ENCODE results near the gene TFCP2L1. TPM values are rescaled to one million over a fixed set of nuclear protein-coding genes. Genes with fewer than 3 reads are reported as not detected.
"Not testable (repeated sequence)": the region's sequence is repeated elsewhere in the genome, so short reads cannot be mapped to it uniquely, and the experiment has no call there.

The TFCP2L1 gene, protein sequence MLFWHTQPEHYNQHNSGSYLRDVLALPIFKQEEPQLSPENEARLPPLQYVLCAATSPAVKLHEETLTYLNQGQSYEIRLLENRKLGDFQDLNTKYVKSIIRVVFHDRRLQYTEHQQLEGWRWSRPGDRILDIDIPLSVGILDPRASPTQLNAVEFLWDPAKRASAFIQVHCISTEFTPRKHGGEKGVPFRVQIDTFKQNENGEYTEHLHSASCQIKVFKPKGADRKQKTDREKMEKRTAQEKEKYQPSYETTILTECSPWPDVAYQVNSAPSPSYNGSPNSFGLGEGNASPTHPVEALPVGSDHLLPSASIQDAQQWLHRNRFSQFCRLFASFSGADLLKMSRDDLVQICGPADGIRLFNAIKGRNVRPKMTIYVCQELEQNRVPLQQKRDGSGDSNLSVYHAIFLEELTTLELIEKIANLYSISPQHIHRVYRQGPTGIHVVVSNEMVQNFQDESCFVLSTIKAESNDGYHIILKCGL
- total RNA-seq = under 1 TPM in 1 of 2 donors, not detected in 1; 0.03 TPM

DNA sequence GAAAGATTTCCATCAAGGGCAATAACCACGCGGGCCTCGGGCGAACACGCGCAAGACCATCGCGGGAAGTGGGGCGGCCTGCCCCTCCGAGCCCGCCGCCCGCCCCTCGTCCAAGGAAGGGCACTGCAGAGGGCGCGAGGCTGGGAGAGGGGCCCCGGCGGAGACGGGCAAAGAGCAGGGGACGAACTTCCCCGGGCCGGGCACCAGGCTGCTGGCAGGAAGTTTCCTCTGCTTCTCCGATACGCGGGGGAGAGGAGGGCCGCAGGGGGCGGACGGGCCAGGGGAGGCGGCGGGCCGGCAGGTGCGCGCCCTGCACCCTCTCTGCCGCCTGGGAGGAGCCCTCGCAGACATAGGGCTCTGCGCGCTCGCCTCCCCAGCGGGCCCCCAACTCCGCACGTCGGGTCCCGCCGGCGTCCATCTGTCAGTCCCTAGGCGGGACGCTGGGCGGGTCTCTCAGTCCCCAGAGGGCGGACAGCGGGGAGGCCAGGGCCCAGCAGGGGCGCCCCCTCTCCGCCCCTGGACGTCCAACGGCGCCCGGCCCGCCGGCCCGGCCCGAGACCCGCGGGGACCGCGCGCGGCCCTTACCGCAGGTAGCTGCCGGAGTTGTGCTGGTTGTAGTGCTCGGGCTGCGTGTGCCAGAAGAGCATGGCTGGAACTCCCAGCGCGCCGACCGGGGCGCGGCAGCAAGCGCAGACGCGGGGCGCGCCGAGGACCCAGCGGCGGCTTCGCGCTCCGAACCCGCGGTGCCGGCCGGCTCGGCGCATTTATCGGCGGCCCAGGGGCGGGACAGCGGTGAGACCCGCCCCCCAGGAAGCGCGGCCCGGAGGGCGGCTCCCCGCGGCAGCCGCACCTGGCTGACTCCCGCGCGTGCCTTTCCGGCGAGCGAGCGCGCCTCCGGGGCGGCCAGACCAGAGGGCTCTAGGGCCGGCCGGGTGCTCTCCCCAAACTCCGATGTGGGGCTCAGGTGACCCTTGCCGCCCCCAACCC, at the start of gene TFCP2L1:
Gene TFCP2L1, minus strand, starts transcription at position 740 of the 987 bp plus-strand sequence. Its CDS starts 93 bp downstream, at position 647.
- Mint-ChIP-seq H3K9me3 (no peaks in the 10 kb centered on the region), H3K27ac (no peak within 1 kb of the TSS), H3K4me1 (no peaks in the 10 kb centered on the region), H3K4me3 (peak within 1 kb of the TSS; percentile 63), H3K27me3 (peaks cover 35% of the 10 kb centered on the region), H3K36me3 (ENCODE audit: low read depth) (no peaks in the 10 kb centered on the region)
- ATAC-seq (replicated peaks) = peak; percentile 45

DNA sequence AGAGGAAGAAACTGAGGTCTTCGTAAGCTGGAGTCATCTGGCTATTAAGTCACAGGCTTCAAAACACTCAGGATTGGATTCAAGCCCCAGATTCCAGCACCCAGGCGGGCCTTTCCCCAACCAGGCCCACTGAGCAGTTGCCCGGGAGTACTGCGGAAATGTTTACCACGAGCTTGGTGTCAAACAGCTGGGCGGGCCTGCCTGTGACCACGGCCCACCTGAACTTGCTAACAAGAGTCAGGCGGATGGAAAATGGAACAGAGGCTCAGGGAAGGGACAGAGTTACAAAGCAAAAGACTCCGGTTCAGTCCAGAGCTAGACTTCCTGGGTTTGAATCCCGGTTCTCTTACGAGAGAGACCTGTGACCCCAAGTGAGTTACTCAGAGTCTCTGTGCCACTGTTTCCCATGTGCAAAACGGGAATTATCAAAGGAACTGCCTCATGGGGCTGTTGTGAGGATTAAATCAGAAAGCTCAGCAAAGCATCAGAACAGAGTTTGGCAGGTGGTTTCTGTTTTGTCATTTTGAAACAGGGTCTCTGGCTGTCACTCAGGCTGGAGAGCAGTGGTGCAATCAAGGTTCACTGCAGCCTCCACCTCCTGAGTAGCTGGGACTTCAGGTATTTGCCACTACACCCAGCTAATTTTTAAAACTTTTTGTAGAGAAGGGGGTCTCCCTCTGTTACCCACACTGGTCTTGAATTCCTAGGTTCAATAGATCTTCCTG, 49.0 kb upstream of the TFCP2L1 start:
- H3K4me3 Mint-ChIP-seq = no peak overlapping the region
- ATAC-seq (replicated peaks) = peak; percentile 42
- H3K27me3 Mint-ChIP-seq = peaks cover 5% of the 10 kb centered on the region
- no peaks in the 10 kb centered on the region for H3K9me3 Mint-ChIP-seq
- H3K36me3 Mint-ChIP-seq (ENCODE audit: low read depth) = peaks cover 17% of the 10 kb centered on the region
- no peaks in the 10 kb centered on the region for H3K4me1 Mint-ChIP-seq
- no peak overlapping the region for H3K27ac Mint-ChIP-seq

DNA sequence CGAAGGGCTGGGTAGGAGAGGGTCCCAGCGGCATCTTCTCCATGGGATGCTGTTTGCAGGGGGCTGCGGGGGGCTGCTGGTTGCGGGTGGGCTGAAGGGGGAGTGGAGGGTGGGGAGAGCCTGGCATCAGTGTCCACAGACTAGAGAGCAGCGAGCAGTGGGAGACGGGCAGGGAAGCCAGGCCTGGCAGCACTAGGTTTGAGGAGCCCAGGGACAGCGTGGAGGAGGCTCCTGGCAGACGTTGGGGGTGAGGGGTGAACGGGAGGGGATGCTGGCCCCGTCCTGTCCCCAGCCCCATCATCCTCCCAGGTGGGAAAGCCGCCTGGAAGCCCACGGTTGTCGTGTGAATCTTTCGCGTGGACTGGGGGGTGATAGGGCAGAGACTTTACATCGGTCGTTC, 48.2 kb upstream of the TFCP2L1 start:
- Mint-ChIP-seq H3K36me3 (ENCODE audit: low read depth) (peaks cover 9% of the 10 kb centered on the region), H3K27ac (no peak overlapping the region), H3K4me3 (no peak overlapping the region), H3K9me3 (no peaks in the 10 kb centered on the region), H3K27me3 (peaks cover 5% of the 10 kb centered on the region), H3K4me1 (no peaks in the 10 kb centered on the region)
- ATAC-seq (replicated peaks) = no peak

DNA sequence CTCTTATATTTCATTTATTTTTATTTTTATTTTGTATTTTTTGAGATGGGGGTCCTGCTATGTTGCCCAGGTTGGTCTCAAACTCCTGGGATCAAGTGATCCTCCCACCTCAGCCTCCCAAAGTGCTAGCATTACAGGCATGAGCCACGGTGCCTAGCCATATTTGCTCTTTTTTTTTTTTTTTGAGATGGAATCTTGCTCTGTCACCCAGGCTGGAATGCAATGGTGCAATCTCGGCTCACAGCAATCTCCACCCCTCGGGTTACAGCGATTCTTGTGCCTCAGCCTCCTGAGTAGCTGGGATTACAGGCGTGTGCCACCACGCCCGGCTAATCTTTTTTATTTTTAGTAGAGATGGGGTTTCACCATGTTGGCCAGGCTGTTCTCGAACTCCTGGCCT, 46.3 kb upstream of the TFCP2L1 start:
- not testable (repeated sequence) for H3K4me3 Mint-ChIP-seq; ATAC-seq (replicated peaks); H3K9me3 Mint-ChIP-seq

DNA sequence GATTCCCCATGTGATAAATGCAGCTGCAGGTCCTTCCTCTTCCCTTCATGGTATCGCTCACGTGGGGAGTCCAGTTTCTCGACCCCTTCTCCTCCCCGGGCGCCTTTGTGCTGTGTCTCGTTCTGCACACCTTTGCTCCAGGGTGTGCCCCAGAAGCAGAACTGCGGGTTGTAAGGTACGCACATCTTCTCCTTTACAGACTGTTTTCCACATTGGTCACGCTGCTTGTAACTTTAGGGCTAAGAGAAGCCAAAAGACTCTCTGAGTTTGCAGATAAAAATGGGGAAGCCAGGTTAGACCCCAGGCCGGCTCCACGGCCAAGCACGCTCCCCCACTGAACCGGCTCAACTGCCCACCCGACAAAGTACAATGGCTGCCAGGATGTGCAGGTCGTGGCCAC, 45.9 kb upstream of the TFCP2L1 start:
- no peaks in the 10 kb centered on the region for H3K9me3 Mint-ChIP-seq
- peaks cover 11% of the 10 kb centered on the region for H3K27me3 Mint-ChIP-seq
- H3K27ac Mint-ChIP-seq = no peak overlapping the region
- no peaks in the 10 kb centered on the region for H3K4me1 Mint-ChIP-seq
- no peak overlapping the region for H3K4me3 Mint-ChIP-seq
- H3K36me3 Mint-ChIP-seq (ENCODE audit: low read depth) = no peaks in the 10 kb centered on the region
- ATAC-seq (replicated peaks) = no peak

More for the DNA sequence above, 46.3 kb upstream of the TFCP2L1 start:
- H3K27me3 Mint-ChIP-seq; H3K27ac Mint-ChIP-seq; H3K36me3 Mint-ChIP-seq (ENCODE audit: low read depth); H3K4me1 Mint-ChIP-seq: not testable (repeated sequence)

DNA sequence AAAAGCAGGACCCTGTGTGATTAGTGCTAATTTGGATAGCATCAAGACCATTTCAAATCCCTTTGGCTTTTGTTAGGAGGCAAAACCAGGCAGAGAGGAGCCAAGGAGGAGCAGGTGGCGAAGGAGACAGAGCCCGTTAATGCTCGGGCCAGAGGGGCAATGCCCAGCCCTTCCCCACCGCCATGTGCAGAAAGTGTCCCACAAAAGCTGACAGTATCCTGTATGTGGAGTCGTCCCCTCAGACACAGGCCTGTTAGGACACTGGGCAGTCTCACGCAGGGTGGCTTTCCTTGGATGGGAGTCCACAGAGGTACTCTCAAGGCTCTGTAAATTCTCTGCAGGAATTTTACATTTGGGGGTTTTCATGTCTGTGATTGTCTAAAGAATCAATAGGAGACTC, 44.8 kb upstream of the TFCP2L1 start:
- H3K9me3 Mint-ChIP-seq = no peaks in the 10 kb centered on the region
- H3K4me3 Mint-ChIP-seq = no peak overlapping the region
- H3K36me3 Mint-ChIP-seq (ENCODE audit: low read depth) = no peaks in the 10 kb centered on the region
- H3K27me3 Mint-ChIP-seq = peaks cover 12% of the 10 kb centered on the region
- no peak for ATAC-seq (replicated peaks)
- no peak overlapping the region for H3K27ac Mint-ChIP-seq
- H3K4me1 Mint-ChIP-seq = no peaks in the 10 kb centered on the region

DNA sequence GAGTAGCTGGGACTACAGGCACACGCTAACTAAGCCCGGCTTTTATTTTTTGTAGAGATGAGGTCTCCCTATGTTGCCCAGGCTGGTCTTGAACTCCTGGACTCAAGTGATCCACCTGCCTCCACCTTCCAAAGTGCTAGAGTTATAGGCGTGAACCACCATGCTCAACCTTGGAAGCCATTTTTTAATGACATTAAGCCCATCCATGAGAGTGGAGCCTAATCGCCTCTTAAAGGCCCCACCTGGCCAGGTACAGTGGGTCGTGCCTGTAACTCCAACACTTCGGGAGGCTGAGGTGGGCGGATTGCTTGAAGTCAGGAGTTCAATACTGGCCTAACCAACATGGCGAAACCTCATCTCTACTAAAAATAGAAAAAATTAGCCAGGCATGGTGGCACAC, 41.6 kb upstream of the TFCP2L1 start:
- Mint-ChIP-seq H3K4me3 (no peak overlapping the region), H3K27me3 (peaks cover 14% of the 10 kb centered on the region), H3K36me3 (ENCODE audit: low read depth) (no peaks in the 10 kb centered on the region), H3K27ac (no peak overlapping the region), H3K4me1 (no peaks in the 10 kb centered on the region), H3K9me3 (no peaks in the 10 kb centered on the region)
- no peak for ATAC-seq (replicated peaks)

DNA sequence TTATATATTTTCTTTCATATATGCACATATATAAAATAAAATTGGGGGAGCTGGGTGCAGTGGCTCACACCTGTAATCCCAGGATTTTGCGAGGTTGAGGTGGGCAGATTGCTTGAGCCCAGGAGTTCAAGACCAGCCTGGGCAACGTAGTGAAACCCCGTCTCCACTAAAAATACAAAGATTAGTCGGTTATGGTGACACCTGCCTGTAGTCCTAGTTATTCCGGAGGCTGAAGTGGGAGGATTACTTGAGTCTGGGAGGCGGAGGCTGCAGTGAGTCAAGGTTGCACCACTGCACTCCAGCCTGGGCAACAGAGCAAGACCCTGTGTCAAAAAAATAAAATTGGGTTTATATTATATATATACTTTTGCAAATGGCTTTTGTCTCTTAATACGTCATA, 39.6 kb upstream of the TFCP2L1 start:
- Mint-ChIP-seq H3K4me1 (no peaks in the 10 kb centered on the region), H3K36me3 (ENCODE audit: low read depth) (no peaks in the 10 kb centered on the region), H3K27me3 (peaks cover 15% of the 10 kb centered on the region), H3K27ac (no peak overlapping the region), H3K9me3 (no peaks in the 10 kb centered on the region), H3K4me3 (no peak overlapping the region)
- ATAC-seq (replicated peaks) = no peak

DNA sequence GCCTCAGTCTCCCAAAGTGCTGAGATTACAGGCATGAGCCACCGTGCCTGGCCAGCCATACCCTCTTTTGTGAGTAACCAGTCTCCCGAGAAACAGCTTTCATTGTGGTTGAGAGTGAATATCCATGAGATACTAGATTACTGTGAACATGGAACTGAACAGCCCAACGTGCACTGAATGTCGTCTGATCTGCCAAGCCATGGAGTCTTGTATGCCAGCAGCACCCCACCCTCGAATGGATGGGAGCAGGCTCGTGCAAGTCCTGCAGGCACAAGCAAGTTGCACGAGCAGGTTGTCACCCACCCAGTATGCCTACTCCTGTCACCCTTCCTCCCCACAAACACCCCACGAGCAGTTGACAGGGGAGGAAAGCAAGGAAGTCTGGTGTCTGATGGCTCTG, 36.5 kb upstream of the TFCP2L1 start:
- Mint-ChIP-seq H3K36me3 (ENCODE audit: low read depth) (no peaks in the 10 kb centered on the region), H3K4me1 (no peaks in the 10 kb centered on the region), H3K27ac (no peak overlapping the region), H3K4me3 (no peak overlapping the region), H3K27me3 (peaks cover 9% of the 10 kb centered on the region), H3K9me3 (no peaks in the 10 kb centered on the region)
- ATAC-seq (replicated peaks) = no peak

DNA sequence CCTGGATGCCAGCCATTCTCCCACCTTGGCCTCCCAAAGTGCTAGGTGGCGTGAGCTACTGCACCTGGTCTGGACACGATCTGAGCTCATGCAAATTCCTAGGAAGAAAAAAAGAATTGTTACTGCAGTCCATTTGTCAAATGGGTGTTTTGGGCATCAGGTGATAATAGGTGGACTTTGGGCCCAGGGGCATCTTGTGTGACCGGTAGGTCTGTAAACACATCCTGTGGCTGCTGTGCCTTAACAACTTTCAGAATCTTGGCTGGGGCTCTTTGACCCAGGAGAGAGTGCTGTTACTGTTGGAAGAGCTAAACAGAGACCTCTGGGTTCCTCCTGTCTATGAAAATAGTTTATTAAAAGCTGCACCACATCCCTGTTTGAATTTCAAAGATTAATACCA, 34.9 kb upstream of the TFCP2L1 start:
- no peaks in the 10 kb centered on the region for H3K36me3 Mint-ChIP-seq (ENCODE audit: low read depth)
- no peaks in the 10 kb centered on the region for H3K9me3 Mint-ChIP-seq
- no peak overlapping the region for H3K4me3 Mint-ChIP-seq
- no peaks in the 10 kb centered on the region for H3K4me1 Mint-ChIP-seq
- peaks cover 4% of the 10 kb centered on the region for H3K27me3 Mint-ChIP-seq
- no peak overlapping the region for H3K27ac Mint-ChIP-seq
- ATAC-seq (replicated peaks) = no peak

DNA sequence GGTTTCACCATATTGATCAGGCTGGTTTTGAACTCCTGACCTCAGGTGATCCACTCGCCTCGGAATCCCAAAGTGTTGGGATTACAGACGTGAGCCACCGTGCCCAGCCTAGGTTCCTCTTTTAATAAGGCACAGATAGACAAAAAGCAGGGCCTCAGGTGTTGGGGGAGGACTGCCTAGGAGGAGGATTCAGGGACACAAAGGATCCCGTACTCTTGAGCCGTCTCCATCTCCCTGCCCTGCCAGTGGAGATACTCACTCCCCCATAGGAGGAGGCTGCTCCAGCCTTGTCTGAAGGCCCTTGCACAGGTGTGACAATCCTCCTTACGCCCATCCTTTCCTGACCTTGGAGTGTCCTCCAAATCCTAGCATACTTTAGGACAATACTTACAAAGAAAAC, 32.0 kb upstream of the TFCP2L1 start:
- no peak overlapping the region for H3K27ac Mint-ChIP-seq
- H3K4me1 Mint-ChIP-seq = no peaks in the 10 kb centered on the region
- no peaks in the 10 kb centered on the region for H3K36me3 Mint-ChIP-seq (ENCODE audit: low read depth)
- H3K27me3 Mint-ChIP-seq = peaks cover 4% of the 10 kb centered on the region
- H3K9me3 Mint-ChIP-seq = no peaks in the 10 kb centered on the region
- ATAC-seq (replicated peaks) = no peak
- H3K4me3 Mint-ChIP-seq = no peak overlapping the region

DNA sequence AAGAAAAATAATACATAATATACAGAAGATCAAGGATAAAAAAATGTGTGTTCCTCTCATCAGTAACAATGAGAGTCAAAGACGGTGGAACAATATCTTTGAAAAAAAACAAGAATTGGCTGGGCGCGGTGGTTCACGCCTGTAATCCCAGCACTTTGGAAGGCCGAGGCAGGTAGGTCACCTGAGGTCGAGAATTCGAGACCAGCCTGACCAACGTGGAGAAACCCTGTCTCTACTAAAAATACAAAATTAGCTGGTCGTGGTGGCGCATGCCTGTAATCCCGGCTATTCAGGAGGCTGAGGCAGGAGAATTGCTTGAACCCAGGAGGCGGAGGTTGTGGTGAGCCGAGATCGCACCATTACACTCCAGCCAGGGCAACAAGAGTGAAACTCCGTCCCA, 28.7 kb upstream of the TFCP2L1 start:
- not testable (repeated sequence) for H3K27me3 Mint-ChIP-seq; H3K4me3 Mint-ChIP-seq; ATAC-seq (replicated peaks); H3K4me1 Mint-ChIP-seq; H3K9me3 Mint-ChIP-seq; H3K27ac Mint-ChIP-seq; H3K36me3 Mint-ChIP-seq (ENCODE audit: low read depth)

DNA sequence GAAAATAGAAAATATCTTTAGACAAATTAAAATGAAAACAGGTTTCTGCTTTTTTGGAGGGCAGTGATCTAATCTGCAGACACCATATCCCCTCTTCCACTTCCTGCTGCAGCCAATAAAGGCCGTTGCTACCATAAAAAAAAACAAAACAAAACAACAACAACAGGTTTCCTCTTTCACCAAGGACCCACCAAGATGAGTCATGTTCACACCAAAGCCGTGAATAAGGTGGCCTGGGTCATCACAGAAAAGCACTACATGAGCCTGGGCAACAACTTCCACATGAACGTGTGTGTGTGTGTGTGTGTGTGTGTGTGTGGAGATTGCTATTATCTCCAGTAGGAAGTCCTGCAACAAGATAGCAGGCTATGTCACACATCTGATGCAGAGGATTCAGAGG, 24.8 kb upstream of the TFCP2L1 start:
- H3K4me3 Mint-ChIP-seq = no peak overlapping the region
- ATAC-seq (replicated peaks) = peak; percentile 24
- peaks cover 29% of the 10 kb centered on the region for H3K27me3 Mint-ChIP-seq

DNA sequence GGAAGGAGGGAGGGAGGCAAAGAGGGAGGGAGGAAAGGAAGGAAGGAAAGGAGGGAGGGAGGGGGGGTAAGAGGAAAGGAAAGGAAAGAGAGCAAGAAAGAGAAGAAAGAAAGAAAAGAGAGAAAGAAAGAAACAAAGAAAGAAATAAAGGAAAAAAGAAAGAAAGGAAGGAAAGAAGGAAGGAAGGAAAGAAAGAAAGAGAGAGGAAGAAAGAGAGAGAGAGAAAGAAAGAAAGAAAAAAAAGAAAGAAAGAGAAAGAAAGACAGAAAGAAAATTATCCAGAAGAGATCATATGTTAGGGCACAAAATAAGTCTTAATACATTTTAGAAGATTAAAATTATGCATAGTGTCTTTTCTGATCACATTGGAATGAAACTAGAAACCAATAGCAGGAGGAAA, 24.3 kb upstream of the TFCP2L1 start:
- peaks cover 30% of the 10 kb centered on the region for H3K27me3 Mint-ChIP-seq
- no peak for ATAC-seq (replicated peaks)
- H3K27ac Mint-ChIP-seq = no peak overlapping the region
- no peak overlapping the region for H3K4me3 Mint-ChIP-seq
- H3K36me3 Mint-ChIP-seq (ENCODE audit: low read depth) = no peaks in the 10 kb centered on the region
- H3K9me3 Mint-ChIP-seq = peaks cover 3% of the 10 kb centered on the region
- H3K4me1 Mint-ChIP-seq = no peaks in the 10 kb centered on the region

More for the DNA sequence above, 24.8 kb upstream of the TFCP2L1 start:
- H3K9me3 Mint-ChIP-seq = peaks cover 3% of the 10 kb centered on the region
- H3K36me3 Mint-ChIP-seq (ENCODE audit: low read depth) = no peaks in the 10 kb centered on the region
- no peak overlapping the region for H3K27ac Mint-ChIP-seq
- H3K4me1 Mint-ChIP-seq = no peaks in the 10 kb centered on the region

All from activated T-helper 17 cell treated with anti-CD3 and anti-CD28 coated beads, Interleukin-2, amount 50 U/mL, for 72 hours (primary cell).